EH (cell line): Measurements from ENCODE around the gene HTR3B.
"Not testable (repeated sequence)": the region's sequence is repeated elsewhere in the genome, so short reads cannot be mapped to it uniquely, and the experiment has no call there.

Experiments
- DNase-seq: peaks from one replicate; pipeline ENCODE4 v3.0.0-alpha.2; 2015; ENCODE audit warnings: low read depth

HTR3B gene

GRCh38 chr11:113946162-113946561, 41.6 kb downstream of the HTR3B start:
- not testable (repeated sequence) for DNase-seq

- no peak for DNase-seq
These were observed 43.4 kb downstream of the HTR3B start for GRCh38 chr11:113947994-113948393.

- DNase-seq: no peak
These were observed 45.3 kb downstream of the HTR3B start for GRCh38 chr11:113949891-113950290.

- DNase-seq: no peak
These were observed 46.9 kb downstream of the HTR3B start for GRCh38 chr11:113951537-113951936.

- no peak for DNase-seq
These were observed 47.5 kb downstream of the HTR3B start for GRCh38 chr11:113952070-113952469.

- no peak for DNase-seq
These were observed 48.0 kb downstream of the HTR3B start for GRCh38 chr11:113952588-113952987.

- no peak for DNase-seq
These were observed 49.6 kb downstream of the HTR3B start for GRCh38 chr11:113954235-113954634.

- no peak for DNase-seq
These were observed 52.4 kb downstream of the HTR3B start for GRCh38 chr11:113956986-113957385.

- no peak for DNase-seq
These were observed 56.2 kb downstream of the HTR3B start for GRCh38 chr11:113960702-113961330.

GRCh38 chr11:113967361-113967760, 62.8 kb downstream of the HTR3B start:
- no peak for DNase-seq

GRCh38 chr11:113971506-113972195, 67.1 kb downstream of the HTR3B start:
- no peak for DNase-seq

- DNase-seq: peak; percentile 26
These were observed 70.3 kb downstream of the HTR3B start, which contains the start of gene HTR3A for GRCh38 chr11:113974741-113975470. TSS of gene HTR3A (plus strand) at chr11:113975108. CDS start at chr11:113975326, 218 bp downstream.

- no peak for DNase-seq
These were observed 72.5 kb downstream of the HTR3B start for GRCh38 chr11:113977071-113977490.

- no peak for DNase-seq
These were observed 73.1 kb downstream of the HTR3B start for GRCh38 chr11:113977701-113978100.

GRCh38 chr11:113979431-113979830, 74.8 kb downstream of the HTR3B start:
- DNase-seq: no peak

GRCh38 chr11:113980785-113981184, 76.2 kb downstream of the HTR3B start:
- no peak for DNase-seq

GRCh38 chr11:113982306-113982705, 77.7 kb downstream of the HTR3B start:
- no peak for DNase-seq

GRCh38 chr11:113984781-113985180, 80.2 kb downstream of the HTR3B start:
- no peak for DNase-seq

- no peak for DNase-seq
These were observed 81.3 kb downstream of the HTR3B start for GRCh38 chr11:113985906-113986305.

GRCh38 chr11:113986351-113987140, 82.0 kb downstream of the HTR3B start:
- no peak for DNase-seq

GRCh38 chr11:113989381-113989780, 84.8 kb downstream of the HTR3B start:
- DNase-seq: no peak

GRCh38 chr11:113989916-113990315, 85.3 kb downstream of the HTR3B start:
- DNase-seq: no peak
